Measurements from ENCODE around the gene ADARB2.

DNA sequence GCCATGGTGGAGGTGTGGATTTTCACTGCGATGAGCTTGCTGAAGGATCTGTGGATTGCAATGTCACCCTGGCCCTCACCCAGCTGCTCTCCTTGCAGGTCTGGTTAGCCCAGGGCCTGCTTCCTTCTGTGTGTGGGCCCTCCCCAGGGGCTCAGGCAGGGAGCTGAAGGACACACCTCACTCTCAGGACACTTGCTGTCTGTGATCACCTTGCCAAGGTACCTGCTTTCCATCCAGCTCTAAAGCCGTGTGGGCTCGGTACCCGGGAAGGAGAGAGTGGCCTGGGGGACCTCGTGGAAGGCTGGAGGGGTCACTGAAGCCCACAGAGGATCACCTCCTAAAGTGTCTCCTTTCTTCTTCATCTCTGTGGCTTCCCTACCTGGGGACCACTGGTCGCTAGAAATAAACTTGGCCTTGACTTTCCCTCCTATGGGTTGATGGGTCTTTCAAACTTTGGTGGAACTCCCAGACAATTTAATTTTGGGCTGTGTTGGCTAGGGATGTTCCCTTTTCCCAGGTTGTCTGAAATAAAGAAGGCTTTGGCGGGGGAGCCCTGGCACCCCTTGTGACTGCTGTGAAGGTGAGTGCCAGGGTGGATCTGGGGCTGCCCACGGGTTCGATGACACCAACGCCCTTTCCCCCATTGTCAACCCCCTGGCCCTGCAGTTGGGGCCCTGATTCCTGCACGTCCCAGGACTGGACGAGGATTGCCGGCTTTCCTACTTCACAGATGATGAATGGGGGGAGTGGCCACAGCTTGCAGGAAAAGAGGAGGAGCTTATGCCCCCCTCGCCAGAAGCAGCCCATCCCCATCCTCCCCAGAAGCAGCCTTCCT lies 331.0 kb downstream of the ADARB2 start:
- TF ChIP-seq, protein P1, sequence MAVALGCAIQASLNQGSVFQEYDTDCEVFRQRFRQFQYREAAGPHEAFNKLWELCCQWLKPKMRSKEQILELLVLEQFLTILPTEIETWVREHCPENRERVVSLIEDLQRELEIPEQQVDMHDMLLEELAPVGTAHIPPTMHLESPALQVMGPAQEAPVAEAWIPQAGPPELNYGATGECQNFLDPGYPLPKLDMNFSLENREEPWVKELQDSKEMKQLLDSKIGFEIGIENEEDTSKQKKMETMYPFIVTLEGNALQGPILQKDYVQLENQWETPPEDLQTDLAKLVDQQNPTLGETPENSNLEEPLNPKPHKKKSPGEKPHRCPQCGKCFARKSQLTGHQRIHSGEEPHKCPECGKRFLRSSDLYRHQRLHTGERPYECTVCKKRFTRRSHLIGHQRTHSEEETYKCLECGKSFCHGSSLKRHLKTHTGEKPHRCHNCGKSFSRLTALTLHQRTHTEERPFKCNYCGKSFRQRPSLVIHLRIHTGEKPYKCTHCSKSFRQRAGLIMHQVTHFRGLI (tag by site-specific recombination; IDR thresholded peaks at IDR 0.05) = no peak
- no peak for TF ChIP-seq CTCF (tag by site-specific recombination; IDR thresholded peaks at IDR 0.05)
- TF ChIP-seq HOXA7 (CRISPR knock-in tag; IDR thresholded peaks at IDR 0.05; ENCODE audit: borderline replicate concordance) = no peak
- no peak for TF ChIP-seq KLF1 (tag by site-specific recombination; IDR thresholded peaks at IDR 0.05)
- TF ChIP-seq, protein P2, sequence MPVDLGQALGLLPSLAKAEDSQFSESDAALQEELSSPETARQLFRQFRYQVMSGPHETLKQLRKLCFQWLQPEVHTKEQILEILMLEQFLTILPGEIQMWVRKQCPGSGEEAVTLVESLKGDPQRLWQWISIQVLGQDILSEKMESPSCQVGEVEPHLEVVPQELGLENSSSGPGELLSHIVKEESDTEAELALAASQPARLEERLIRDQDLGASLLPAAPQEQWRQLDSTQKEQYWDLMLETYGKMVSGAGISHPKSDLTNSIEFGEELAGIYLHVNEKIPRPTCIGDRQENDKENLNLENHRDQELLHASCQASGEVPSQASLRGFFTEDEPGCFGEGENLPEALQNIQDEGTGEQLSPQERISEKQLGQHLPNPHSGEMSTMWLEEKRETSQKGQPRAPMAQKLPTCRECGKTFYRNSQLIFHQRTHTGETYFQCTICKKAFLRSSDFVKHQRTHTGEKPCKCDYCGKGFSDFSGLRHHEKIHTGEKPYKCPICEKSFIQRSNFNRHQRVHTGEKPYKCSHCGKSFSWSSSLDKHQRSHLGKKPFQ (tag by site-specific recombination; IDR thresholded peaks at IDR 0.05) = no peak
- TF ChIP-seq ZNF146 (tag by site-specific recombination; IDR thresholded peaks at IDR 0.05) = no peak
- no peak for TF ChIP-seq ZNF174 (tag by site-specific recombination; IDR thresholded peaks at IDR 0.05)
- no peak for TF ChIP-seq ZNF112 (tag by site-specific recombination; IDR thresholded peaks at IDR 0.05)
